Prostate gland (tissue), 2 donors: ENCODE results near the gene DOCK3. TPM values are rescaled to one million over a fixed set of nuclear protein-coding genes. Genes with fewer than 3 reads are reported as not detected.

Source experiments
- DNase-seq: peaks from one replicate; pipeline ENCODE4 v3.0.0-alpha.2; 2019; ENCODE audit warnings: low spot score
- H3K27ac ChIP-seq, 2 donors: fragments of 200-600 bp; sonication (generic); 2 replicates each; pipeline ENCODE4 v1.5.1; 2017 to 2019
- H3K27me3 ChIP-seq: fragments of 200-600 bp; sonication (generic); replicated peaks from 2 replicates; pipeline ENCODE4 v1.5.1; 2019; ENCODE audit not compliant: insufficient read depth
- H3K36me3 ChIP-seq, 2 donors: fragments of 200-600 bp; sonication (generic); 1 replicate in 1 of 2; 2 replicates in 1 of 2; pipeline versions ENCODE4 v1.5.1 to v1.8.1; 2017 to 2019
- H3K4me1 ChIP-seq: fragments of 200-600 bp; sonication (generic); replicated peaks from 2 replicates; pipeline ENCODE4 v1.5.1; 2019
- H3K4me3 ChIP-seq, 2 donors: fragments of 200-600 bp; sonication (generic); 2 replicates each; pipeline ENCODE4 v1.5.1; 2017 to 2019
- H3K9me3 ChIP-seq: fragments of 200-600 bp; sonication (generic); 2 replicates; pipeline ENCODE4 v1.5.1; 2017
- POLR2A ChIP-seq: fragments of 450-650 bp; IDR thresholded peaks from one replicate; pipeline ENCODE4 v1.6.1; 2016; ENCODE audit warnings: antibody characterized with exemption, mild to moderate bottlenecking
- POLR2AphosphoS5 ChIP-seq: sonication (generic); formaldehyde crosslinking; IDR thresholded peaks from one replicate; pipeline ENCODE4 v1.6.1; 2017; ENCODE audit warnings: antibody characterized with exemption
- WGBS: methylation state at CpG from one replicate; pipeline ENCODE4 v1.1.5; 2018; 5-methylcytosine and 5-hydroxymethylcytosine counted together
- intact Hi-C: fragments of 100-400 bp; cut with DNase I; formaldehyde crosslinking; loops from one replicate; pipeline ENCODE4 v1.14.2; 2022
- total RNA-seq, 2 donors: library from RNA; depleted of rRNA; stranded (reverse); fragments of >200 nt; gene quantifications; one replicate each; pipeline ENCODE4 v1.1.0, GENCODE V29; 2016
- TF ChIP-seq, protein P1 (sequence below), 4 experiments: fragments of 200-600 bp in 2 of 4; fragments of 450-650 bp in 2 of 4; sonication (generic) in 2 of 4; IDR thresholded peaks; 1 replicate in 3 of 4; 2 replicates in 1 of 4; pipeline ENCODE4 v1.5.1; 2016 to 2019; ENCODE audit warnings: antibody characterized with exemption in 4 of 4, mild to moderate bottlenecking in 2 of 4, moderate library complexity in 2 of 4

DOCK3 gene
- total RNA-seq, 2 donors from 2014 or later, result 0.36 to 6.3 TPM

DNA sequence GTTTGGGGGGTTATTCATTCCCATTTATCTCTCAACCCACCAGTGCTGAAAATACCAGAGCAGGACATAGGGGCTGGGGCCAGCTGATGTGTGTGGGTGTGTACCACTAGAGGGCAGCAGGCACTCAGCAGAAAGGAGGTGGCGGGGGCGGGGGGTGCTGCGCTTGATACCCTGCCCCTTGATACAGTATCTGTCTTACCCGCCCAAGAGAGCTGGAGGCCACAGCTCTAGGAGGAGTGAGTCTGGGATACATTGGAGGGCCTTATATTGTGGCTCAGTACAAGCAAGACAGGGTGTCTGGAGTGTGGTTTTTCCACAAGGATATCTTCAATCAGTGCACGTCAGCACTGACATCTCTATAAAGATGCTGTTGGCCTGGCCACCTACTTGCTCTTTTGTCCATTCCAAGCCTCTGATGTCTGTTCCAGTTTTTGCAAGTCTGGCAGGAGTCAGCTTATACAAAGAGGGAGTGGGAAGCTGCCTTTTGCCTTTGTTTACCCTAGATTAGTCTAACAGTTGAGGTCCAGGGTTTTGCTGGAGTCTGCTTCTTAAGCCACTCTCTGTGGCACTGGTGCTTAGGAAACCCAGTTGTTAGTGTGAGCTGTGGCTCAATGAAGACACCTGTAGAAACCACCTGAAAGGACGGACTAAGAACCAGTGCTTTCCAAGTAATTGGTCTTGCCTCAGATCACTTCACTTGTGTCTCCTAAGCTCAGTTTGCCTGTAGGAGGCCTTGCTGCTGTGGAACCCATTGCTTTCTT is 714.9 kb downstream of the DOCK3 start:
- no peaks in the 10 kb centered on the region for H3K27me3 ChIP-seq
- no peak overlapping the region for H3K27ac ChIP-seq
- H3K9me3 ChIP-seq, result no peaks in the 10 kb centered on the region
- TF ChIP-seq, protein P1, sequence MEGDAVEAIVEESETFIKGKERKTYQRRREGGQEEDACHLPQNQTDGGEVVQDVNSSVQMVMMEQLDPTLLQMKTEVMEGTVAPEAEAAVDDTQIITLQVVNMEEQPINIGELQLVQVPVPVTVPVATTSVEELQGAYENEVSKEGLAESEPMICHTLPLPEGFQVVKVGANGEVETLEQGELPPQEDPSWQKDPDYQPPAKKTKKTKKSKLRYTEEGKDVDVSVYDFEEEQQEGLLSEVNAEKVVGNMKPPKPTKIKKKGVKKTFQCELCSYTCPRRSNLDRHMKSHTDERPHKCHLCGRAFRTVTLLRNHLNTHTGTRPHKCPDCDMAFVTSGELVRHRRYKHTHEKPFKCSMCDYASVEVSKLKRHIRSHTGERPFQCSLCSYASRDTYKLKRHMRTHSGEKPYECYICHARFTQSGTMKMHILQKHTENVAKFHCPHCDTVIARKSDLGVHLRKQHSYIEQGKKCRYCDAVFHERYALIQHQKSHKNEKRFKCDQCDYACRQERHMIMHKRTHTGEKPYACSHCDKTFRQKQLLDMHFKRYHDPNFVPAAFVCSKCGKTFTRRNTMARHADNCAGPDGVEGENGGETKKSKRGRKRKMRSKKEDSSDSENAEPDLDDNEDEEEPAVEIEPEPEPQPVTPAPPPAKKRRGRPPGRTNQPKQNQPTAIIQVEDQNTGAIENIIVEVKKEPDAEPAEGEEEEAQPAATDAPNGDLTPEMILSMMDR (IDR thresholded peaks at IDR 0.05), result peak; percentile 22 to 55 (median 43)
- TF ChIP-seq POLR2AphosphoS5, result no peak
- intact Hi-C loops, result loop anchor here (5.0 to 10.0 kb wide), 4 partner anchors 113 to 1035 kb away; partner anchors contain the start of genes C3orf18, CYB561D2, DCAF1 and HEMK1
- no peak overlapping the region for H3K4me3 ChIP-seq
- H3K4me1 ChIP-seq, result peaks cover 38% of the 10 kb centered on the region
- WGBS, result 57% methylated on average over 6 of the region's 6 CpGs
- DNase-seq, result no peak
- no peaks in the 10 kb centered on the region for H3K36me3 ChIP-seq

GRCh38 chr3:51390246-51391074 is 715.7 kb downstream of the DOCK3 start:
- Histone ChIP-seq H3K27me3 (no peaks in the 10 kb centered on the region), H3K36me3 (no peaks in the 10 kb centered on the region), H3K9me3 (no peaks in the 10 kb centered on the region), H3K4me3 (peak overlapping the region; percentile 74 to 88), H3K4me1 (peaks cover 41% of the 10 kb centered on the region), H3K27ac (peak overlapping the region; percentile 56 to 90)
- TF ChIP-seq, protein P1 (IDR thresholded peaks at IDR 0.05), result peak in 1 of 4 experiments; percentile 77
- TF ChIP-seq POLR2A (no peak), POLR2AphosphoS5 (no peak)
- intact Hi-C loops, result loop anchor here (5.0 kb wide), 1 partner anchor 112 kb away; the partner anchor contains the start of gene DCAF1
- DNase-seq, result no peak
- WGBS, result 37% methylated on average over 29 of the region's 29 CpGs

DNA sequence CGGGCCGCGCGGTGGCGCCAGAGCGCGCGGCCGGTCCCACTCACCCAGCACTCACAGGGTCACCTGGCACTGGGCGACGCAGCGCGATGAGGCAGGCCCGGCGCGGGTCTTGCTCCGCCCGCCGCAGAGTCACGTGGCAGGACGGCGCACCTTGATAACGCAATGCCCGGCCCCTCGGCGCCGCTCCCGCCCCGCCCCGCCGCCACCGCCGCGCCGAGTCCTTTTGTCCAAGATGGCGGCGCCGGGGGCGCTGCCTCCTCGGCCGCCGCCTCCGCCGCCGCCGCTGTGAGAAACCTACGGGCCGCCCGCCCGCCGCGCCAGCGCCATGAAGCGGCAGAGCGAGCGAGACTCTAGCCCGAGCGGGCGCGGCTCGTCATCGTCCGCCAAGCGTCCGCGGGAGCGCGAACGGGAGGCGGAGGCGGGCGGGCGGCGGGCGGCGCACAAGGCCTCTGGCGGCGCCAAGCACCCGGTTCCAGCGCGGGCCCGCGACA is 716.4 kb downstream of the DOCK3 start, which contains the start of gene RBM15B:
Gene RBM15B, plus strand, starts transcription at position 211 of the 491 bp plus-strand sequence. Its CDS starts 115 bp downstream, at position 326.
- DNase-seq, result peak; percentile 97
- Histone ChIP-seq H3K27me3 (no peaks in the 10 kb centered on the region), H3K27ac (peak within 1 kb of the TSS; percentile 67 to 90), H3K9me3 (no peaks in the 10 kb centered on the region), H3K4me1 (peaks cover 38% of the 10 kb centered on the region), H3K4me3 (peak within 1 kb of the TSS; percentile 74 to 88), H3K36me3 (no peaks in the 10 kb centered on the region)
- intact Hi-C loops, result loop anchor here (5.0 kb wide), 1 partner anchor 111 kb away; the partner anchor contains the start of gene DCAF1
- TF ChIP-seq POLR2A (peak; percentile 58), POLR2AphosphoS5 (peak; percentile 94)
- TF ChIP-seq, protein P1 (IDR thresholded peaks at IDR 0.05), result peak in 3 of 4 experiments; percentile 90 to 99 (median 97)
- WGBS, result under 1% methylated on average over 73 of the region's 83 CpGs

DNA sequence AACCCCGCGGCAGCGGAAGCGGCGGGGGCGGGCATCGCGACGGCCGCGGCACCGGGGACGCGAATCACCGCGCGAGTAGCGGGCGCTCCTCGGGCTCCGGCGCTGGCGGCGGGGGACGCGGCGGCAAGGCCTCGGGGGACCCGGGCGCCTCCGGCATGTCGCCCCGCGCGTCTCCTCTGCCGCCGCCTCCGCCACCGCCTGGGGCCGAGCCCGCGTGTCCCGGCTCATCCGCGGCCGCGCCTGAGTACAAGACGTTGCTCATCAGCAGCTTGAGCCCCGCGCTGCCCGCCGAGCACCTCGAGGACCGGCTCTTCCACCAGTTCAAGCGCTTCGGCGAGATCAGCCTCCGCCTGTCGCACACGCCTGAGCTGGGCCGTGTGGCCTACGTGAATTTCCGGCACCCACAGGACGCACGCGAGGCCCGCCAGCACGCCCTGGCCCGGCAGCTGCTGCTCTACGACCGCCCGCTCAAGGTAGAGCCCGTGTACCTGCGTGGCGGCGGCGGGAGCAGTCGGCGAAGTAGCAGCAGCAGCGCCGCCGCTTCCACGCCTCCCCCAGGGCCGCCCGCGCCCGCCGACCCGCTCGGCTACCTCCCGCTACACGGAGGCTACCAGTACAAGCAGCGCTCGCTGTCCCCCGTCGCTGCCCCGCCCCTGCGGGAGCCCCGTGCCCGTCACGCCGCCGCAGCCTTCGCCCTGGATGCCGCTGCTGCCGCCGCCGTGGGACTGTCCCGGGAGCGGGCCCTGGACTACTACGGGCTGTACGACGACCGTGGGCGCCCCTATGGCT is 717.0 kb downstream of the DOCK3 start:
- H3K4me3 ChIP-seq, result peak overlapping the region; percentile 74 to 88
- peaks cover 38% of the 10 kb centered on the region for H3K4me1 ChIP-seq
- no peaks in the 10 kb centered on the region for H3K27me3 ChIP-seq
- H3K9me3 ChIP-seq, result no peaks in the 10 kb centered on the region
- WGBS, result 15% methylated on average over 36 of the region's 115 CpGs
- no peak for DNase-seq
- TF ChIP-seq POLR2A (no peak), POLR2AphosphoS5 (no peak)
- TF ChIP-seq, protein P1 (IDR thresholded peaks at IDR 0.05), result no peak
- intact Hi-C loops, result loop anchor here (5.0 kb wide), 1 partner anchor 111 kb away; the partner anchor contains the start of gene DCAF1
- peak overlapping the region; percentile 67 to 90 for H3K27ac ChIP-seq
- no peaks in the 10 kb centered on the region for H3K36me3 ChIP-seq
